Caco-2 (cell line): ENCODE data around the gene LAMB4. TPM values are rescaled to one million over a fixed set of nuclear protein-coding genes. Genes with fewer than 3 reads are reported as not detected.

ENCODE experiments used
- BruUV-seq: library from RNA; stranded (reverse); fragments of 400-500 nt; replicated peaks from 2 replicates; lab custom pipeline; 2021; lab: Mats Ljungman, UMichigan
- CTCF ChIA-PET: fragments of 300-600 bp; sonication (Branson Sonifier 250); formaldehyde crosslinking; loops from one replicate; lab custom pipeline; 2022; ENCODE audit warnings: antibody characterized with exemption; lab: Charles Lee
- POLR2A ChIA-PET: fragments of 300-600 bp; sonication (Branson Sonifier 250); formaldehyde crosslinking; loops from one replicate; lab custom pipeline; 2022; ENCODE audit warnings: antibody characterized with exemption; lab: Charles Lee
- DNase-seq, 2 experiments: peaks; one replicate each; pipeline versions ENCODE4 v3.0.0 to v3.0.0-alpha.2; 2020 to 2022
- H3K27me3 ChIP-seq: replicated peaks from 2 replicates; pipeline ENCODE4 v1.6.0; 2011; ENCODE audit warnings: low read length; ENCODE audit not compliant: control insufficient read depth, insufficient read depth
- H3K36me3 ChIP-seq: 2 replicates; pipeline ENCODE4 v1.5.1; 2011; ENCODE audit warnings: low read length; ENCODE audit not compliant: control insufficient read depth, insufficient read depth
- H3K4me1 ChIP-seq: fragments of 250-450 bp; sonication (Bioruptor Pico); 2 replicates; pipeline ENCODE4 v1.5.1; 2020; ENCODE audit warnings: mild to moderate bottlenecking
- H3K4me3 ChIP-seq: 2 replicates; pipeline ENCODE4 v1.5.1; 2011; ENCODE audit warnings: low read depth, mild to moderate bottlenecking, control low read depth, low read length
- H3K9me3 ChIP-seq: fragments of 250-450 bp; sonication (Bioruptor Pico); 2 replicates; pipeline ENCODE4 v1.5.1; 2020; ENCODE audit warnings: mild to moderate bottlenecking, moderate library complexity
- H3K27ac Mint-ChIP-seq: one replicate; pipeline ENCODE4 v1.8.0; 2022; ENCODE audit warnings: mixed read lengths; ENCODE audit not compliant: unreplicated experiment
- H3K27me3 Mint-ChIP-seq: one replicate; pipeline ENCODE4 v1.8.0; 2022; ENCODE audit warnings: mixed read lengths; ENCODE audit not compliant: insufficient read depth, unreplicated experiment
- H3K36me3 Mint-ChIP-seq: one replicate; pipeline ENCODE4 v1.8.0; 2022; ENCODE audit warnings: mild to moderate bottlenecking, mixed read lengths; ENCODE audit not compliant: insufficient read depth, unreplicated experiment
- H3K4me1 Mint-ChIP-seq: one replicate; pipeline ENCODE4 v1.8.0; 2022; ENCODE audit warnings: low read depth, mixed read lengths; ENCODE audit not compliant: unreplicated experiment
- H3K4me3 Mint-ChIP-seq: one replicate; pipeline ENCODE4 v1.8.0; 2022; ENCODE audit warnings: mild to moderate bottlenecking, moderate library complexity, mixed read lengths; ENCODE audit not compliant: unreplicated experiment
- H3K9me3 Mint-ChIP-seq: one replicate; pipeline ENCODE4 v1.8.0; 2022; ENCODE audit warnings: mixed read lengths; ENCODE audit not compliant: unreplicated experiment
- CTCF ChIP-seq, 2 experiments: fragments of 200-600 bp in 1 of 2; IDR thresholded peaks; 1 replicate in 1 of 2; 2 replicates in 1 of 2; pipeline versions ENCODE4 v1.5.1 to v1.8.0; 2011 to 2022; ENCODE audit warnings: antibody characterized with exemption in 1 of 2, control low read depth in 1 of 2, inconsistent platforms in 1 of 2, low read depth in 1 of 2, low read length in 1 of 2, mild to moderate bottlenecking in 1 of 2, moderate library complexity in 1 of 2; ENCODE audit not compliant: insufficient read depth in 1 of 2, severe bottlenecking in 1 of 2, unreplicated experiment in 1 of 2
- intact Hi-C: fragments of 100-400 bp; cut with micrococcal nuclease; formaldehyde crosslinking; loops from one replicate; pipeline ENCODE4 v1.10.0; 2022; ENCODE audit not compliant: unreplicated experiment
- total RNA-seq: library from RNA; stranded (reverse); gene quantifications from 2 replicates; pipeline ENCODE4 v1.2.3, GENCODE V29; 2022

The LAMB4 gene
- total RNA-seq, 1 experiment from 2014 or later = 0.52 TPM

GRCh38 chr7:108104324-108104723, 25.8 kb downstream of the LAMB4 start:
- Mint-ChIP-seq H3K9me3 (no peaks in the 10 kb centered on the region), H3K4me1 (peaks cover 43% of the 10 kb centered on the region), H3K36me3 (no peaks in the 10 kb centered on the region), H3K27me3 (no peaks in the 10 kb centered on the region), H3K4me3 (no peak overlapping the region), H3K27ac (no peak overlapping the region)
- H3K36me3 ChIP-seq = no peaks in the 10 kb centered on the region; the same call in 1 of the 2 replicates
- no peaks in the 10 kb centered on the region for H3K27me3 ChIP-seq
- intact Hi-C loops = no loop called here
- CTCF ChIA-PET = no interaction called here
- POLR2A ChIA-PET = no interaction called here
- H3K9me3 ChIP-seq = no peaks in the 10 kb centered on the region
- H3K4me3 ChIP-seq = no peak overlapping the region
- BruUV-seq = no TSS peak
- peaks cover 53% of the 10 kb centered on the region for H3K4me1 ChIP-seq
- no peak for DNase-seq
- TF ChIP-seq CTCF (IDR thresholded peaks at IDR 0.05; ENCODE audit: insufficient read depth in 1 of 2, low read depth in 1 of 2, low read length in 1 of 2, severe bottlenecking in 1 of 2, unreplicated experiment in 1 of 2) = no peak

- peak overlapping the region; percentile 9 for H3K27ac Mint-ChIP-seq
These were observed 26.4 kb downstream of the LAMB4 start for GRCh38 chr7:108103558-108104298.

More at GRCh38 chr7:108103558-108104298, 26.4 kb downstream of the LAMB4 start:
- no peaks in the 10 kb centered on the region for H3K36me3 Mint-ChIP-seq
- no peak for DNase-seq
- Histone ChIP-seq H3K36me3 (no peaks in the 10 kb centered on the region), H3K9me3 (no peaks in the 10 kb centered on the region), H3K27me3 (no peaks in the 10 kb centered on the region), H3K4me3 (no peak overlapping the region), H3K4me1 (peaks cover 49% of the 10 kb centered on the region)
- H3K27me3 Mint-ChIP-seq = no peaks in the 10 kb centered on the region
- peaks cover 43% of the 10 kb centered on the region for H3K4me1 Mint-ChIP-seq
- peak overlapping the region; percentile 60 for H3K4me3 Mint-ChIP-seq
- intact Hi-C loops = loop anchor here (2.0 kb wide), 1 partner anchor 151 kb away; no protein-coding TSS in a partner anchor
- no peaks in the 10 kb centered on the region for H3K9me3 Mint-ChIP-seq
- POLR2A ChIA-PET = no interaction called here
- BruUV-seq = no TSS peak
- CTCF ChIA-PET = no interaction called here
- no peak for TF ChIP-seq CTCF (IDR thresholded peaks at IDR 0.05; ENCODE audit: insufficient read depth in 1 of 2, low read depth in 1 of 2, low read length in 1 of 2, severe bottlenecking in 1 of 2, unreplicated experiment in 1 of 2)
